Mammary microvascular endothelial cell (primary cell): ENCODE measurements around the gene KATNIP. TPM values are rescaled to one million over a fixed set of nuclear protein-coding genes. Genes with fewer than 3 reads are reported as not detected.

Experiments
- total RNA-seq: library from RNA; depleted of rRNA; stranded (reverse); fragments of >200 nt; gene quantifications from 2 replicates; pipeline ENCODE4 v1.2.3, GENCODE V29; 2015

The KATNIP gene
- 9.3 and 9.6 TPM in 2 replicates for total RNA-seq

GRCh38 chr16:27549746-27550581 is at the start of gene KATNIP, which contains the start of gene GTF3C1:
Gene KATNIP, plus strand, starts transcription at chr16:27550144. Its CDS starts 27 bp downstream, at chr16:27550171.
Gene GTF3C1, minus strand, starts transcription at chr16:27549913. Its CDS starts 23 bp downstream, at chr16:27549890.

Other genes starting within 250 kb of the KATNIP start
- 68.5 and 71.5 TPM in 2 replicates for gene IL4R, start 236.2 kb upstream of the KATNIP start, total RNA-seq
- gene IL21R, start 148.0 kb upstream of the KATNIP start, total RNA-seq, result under 0.01 and 0.20 TPM in 2 replicates
- 84.8 and 86.7 TPM in 2 replicates for gene GTF3C1, start 231 bp upstream of the KATNIP start, total RNA-seq